HCT116 (cell line): Measurements from ENCODE around the gene PKHD1. TPM values are rescaled to one million over a fixed set of nuclear protein-coding genes. Genes with fewer than 3 reads are reported as not detected.

Experiments used
- ATAC-seq: fragments of 200-7000 bp; cut with Tn5 transposase; 2 replicates; pipeline ENCODE4 v1.9.1; 2020; ENCODE audit warnings: mild to moderate bottlenecking, moderate library complexity
- BruUV-seq: library from RNA; stranded (reverse); fragments of 400-500 nt; replicated peaks from 2 replicates; lab custom pipeline; 2021; lab: Mats Ljungman, UMichigan
- CTCF ChIA-PET: fragments of 300-600 bp; sonication (Branson Sonifier 250); formaldehyde crosslinking; loops from one replicate; lab custom pipeline; 2021; ENCODE audit warnings: antibody characterized with exemption; lab: Charles Lee
- POLR2A ChIA-PET: fragments of 300-600, 350-600 bp; sonication (Branson Sonifier 250); formaldehyde crosslinking; loops from one replicate; lab custom pipeline; 2021; ENCODE audit warnings: antibody characterized with exemption; lab: Charles Lee
- RAD21 ChIA-PET, 2 experiments: fragments of 300-600 bp; sonication (Branson Sonifier 250); formaldehyde crosslinking; loops; one replicate each; lab custom pipeline; 2023; ENCODE audit warnings: low total read pairs in 2 of 2; ENCODE audit not compliant: uncharacterized antibody in 2 of 2, unreplicated experiment in 2 of 2, low non-redundant PET in 1 of 2; lab: Charles Lee
- DNase-seq: peaks from one replicate; pipeline ENCODE4 v3.0.0-alpha.2; 2010; ENCODE audit warnings: low read depth, low spot score
- H2AFZ ChIP-seq: fragments of 200-600 bp; shearing (Covaris generic), sonication (generic); 2 replicates; pipeline ENCODE4 v1.6.1; 2017; ENCODE audit warnings: low read depth, mixed run types, mixed read lengths, antibody characterized with exemption, low read length; ENCODE audit not compliant: poor library complexity, severe bottlenecking
- H3K27ac ChIP-seq: 2 replicates; pipeline ENCODE4 v1.5.1; 2012; ENCODE audit warnings: low read depth, low read length
- H3K27me3 ChIP-seq: fragments of 200-600 bp; sonication (generic); 2 replicates; pipeline ENCODE4 v1.6.1; 2016; ENCODE audit warnings: mixed run types, low read length, mixed read lengths; ENCODE audit not compliant: insufficient read depth
- H3K36me3 ChIP-seq, 2 experiments: fragments of 200-500 bp in 1 of 2; fragments of 200-600 bp in 1 of 2; sonication (Bioruptor generic) in 1 of 2; sonication (generic) in 1 of 2; 2 replicates each; pipeline versions ENCODE4 v1.5.1 to v1.6.1; 2014 to 2016; ENCODE audit warnings: low read length in 2 of 2, inconsistent platforms in 1 of 2, mixed read lengths in 1 of 2, mixed run types in 1 of 2; ENCODE audit not compliant: insufficient read depth in 2 of 2, control insufficient read depth in 1 of 2
- H3K4me1 ChIP-seq, 2 experiments: fragments of 200-600 bp in 1 of 2; sonication (generic) in 1 of 2; 2 replicates each; pipeline versions ENCODE4 v1.5.1 to v1.6.1; 2012 to 2017; ENCODE audit warnings: low read length in 2 of 2, inconsistent platforms in 1 of 2, mild to moderate bottlenecking in 1 of 2, mixed read lengths in 1 of 2, mixed run types in 1 of 2, moderate library complexity in 1 of 2; ENCODE audit not compliant: insufficient read depth in 2 of 2, control insufficient read depth in 1 of 2
- H3K4me2 ChIP-seq: fragments of 200-600 bp; sonication (generic); 2 replicates; pipeline ENCODE4 v1.6.1; 2017; ENCODE audit warnings: mixed run types, low read length, mixed read lengths
- H3K4me3 ChIP-seq, 2 experiments: fragments of 200-600 bp in 1 of 2; sonication (generic) in 1 of 2; replicated peaks in 1 of 2; 2 replicates each; pipeline ENCODE4 v1.5.1; 2011 to 2016; ENCODE audit warnings: low read length in 2 of 2, control low read depth in 1 of 2, low read depth in 1 of 2, mild to moderate bottlenecking in 1 of 2, mixed read lengths in 1 of 2, mixed run types in 1 of 2
- H3K79me2 ChIP-seq: fragments of 200-600 bp; sonication (generic); 2 replicates; pipeline ENCODE4 v1.6.1; 2017; ENCODE audit warnings: mild to moderate bottlenecking, mixed run types, low read length, moderate library complexity, mixed read lengths; ENCODE audit not compliant: insufficient read depth
- H3K9ac ChIP-seq: fragments of 200-600 bp; sonication (generic); 2 replicates; pipeline ENCODE4 v1.6.1; 2016; ENCODE audit warnings: low read length, mixed read lengths
- H3K9me2 ChIP-seq: fragments of 200-600 bp; sonication (generic), shearing (Covaris generic); 2 replicates; pipeline ENCODE4 v1.6.1; 2017; ENCODE audit warnings: mixed run types, mild to moderate bottlenecking, moderate library complexity; ENCODE audit not compliant: insufficient read depth
- H3K9me3 ChIP-seq, 2 experiments: fragments of 200-500 bp in 1 of 2; fragments of 200-600 bp in 1 of 2; sonication (Bioruptor generic) in 1 of 2; sonication (generic) in 1 of 2; 2 replicates each; pipeline ENCODE4 v1.6.1; 2014 to 2017; ENCODE audit warnings: low read length in 2 of 2, mixed read lengths in 2 of 2, inconsistent platforms in 1 of 2, low read depth in 1 of 2, mild to moderate bottlenecking in 1 of 2, mixed run types in 1 of 2, moderate library complexity in 1 of 2; ENCODE audit not compliant: control insufficient read depth in 1 of 2, insufficient read depth in 1 of 2
- H4K20me1 ChIP-seq: fragments of 200-600 bp; sonication (generic), shearing (Covaris generic); 2 replicates; pipeline ENCODE4 v1.6.1; 2017; ENCODE audit warnings: mixed run types, mild to moderate bottlenecking, moderate library complexity; ENCODE audit not compliant: insufficient read depth
- POLR2A ChIP-seq: IDR thresholded peaks from 2 replicates; pipeline ENCODE4 v1.7.0; 2011; ENCODE audit warnings: borderline replicate concordance; ENCODE audit not compliant: insufficient read depth, insufficient read length; ENCODE audit errors: extremely low read depth
- SRF ChIP-seq: IDR thresholded peaks from 2 replicates; pipeline ENCODE4 v1.6.1; 2012; ENCODE audit warnings: low read depth
- YY1 ChIP-seq: IDR thresholded peaks from 2 replicates; pipeline ENCODE4 v1.6.1; 2011; ENCODE audit warnings: low read length, low read depth, moderate library complexity, mild to moderate bottlenecking; ENCODE audit not compliant: insufficient replicate concordance; ENCODE audit errors: extremely low read depth
- ZBTB33 ChIP-seq: IDR thresholded peaks from 2 replicates; pipeline ENCODE4 v1.6.1; 2011; ENCODE audit warnings: mild to moderate bottlenecking, low read length, moderate library complexity; ENCODE audit not compliant: insufficient replicate concordance; ENCODE audit errors: extremely low read depth
- ZFX ChIP-seq: fragments of 450-650 bp; IDR thresholded peaks from 2 replicates; pipeline ENCODE4 v1.6.1; 2017
- intact Hi-C: fragments of 100-400 bp; cut with micrococcal nuclease; formaldehyde crosslinking; loops from 2 replicates; pipeline ENCODE4 v1.10.0; 2022
- total RNA-seq: library from RNA; stranded (reverse); gene quantifications from one replicate; pipeline ENCODE4 v1.2.1, GENCODE V29; 2021; ENCODE audit not compliant: unreplicated experiment

PKHD1 gene
- total RNA-seq, 1 experiment from 2014 or later = not detected

- Histone ChIP-seq H2AFZ (no peak overlapping the region), H3K79me2 (no peaks in the 10 kb centered on the region), H3K27ac (no peak overlapping the region)
- DNase-seq = no peak
- TF ChIP-seq POLR2A (no peak), ZFX (no peak)
- TF ChIP-seq, all 23 proteins: peak for 0
- H3K36me3 ChIP-seq = no peaks in the 10 kb centered on the region
- intact Hi-C loops = no loop called here
- H3K9me2 ChIP-seq = no peaks in the 10 kb centered on the region
- no peak for ATAC-seq
- RAD21 ChIA-PET = no interaction called here
- no peaks in the 10 kb centered on the region for H3K4me1 ChIP-seq
- BruUV-seq = no TSS peak
- H3K27me3 ChIP-seq = peaks cover 4% of the 10 kb centered on the region; the same call in 1 of the 2 replicates
- H4K20me1 ChIP-seq = no peaks in the 10 kb centered on the region
- CTCF ChIA-PET = interaction anchor here (2.0 kb wide), 1 partner anchor 1890 kb away, joined by 4 read pairs; no protein-coding TSS in a partner anchor
- H3K4me2 ChIP-seq = no peak overlapping the region
- no peak overlapping the region for H3K4me3 ChIP-seq
- POLR2A ChIA-PET = no interaction called here
- no peaks in the 10 kb centered on the region for H3K9me3 ChIP-seq
- H3K9ac ChIP-seq = no peak overlapping the region
These were observed 68.3 kb downstream of the PKHD1 start for GRCh38 chr6:52019092-52019491.

- BruUV-seq = no TSS peak
- Histone ChIP-seq H3K27me3 (peaks cover 4% of the 10 kb centered on the region; the same call in 1 of the 2 replicates), H3K36me3 (no peaks in the 10 kb centered on the region), H3K27ac (no peak overlapping the region), H3K79me2 (no peaks in the 10 kb centered on the region), H3K9ac (no peak overlapping the region), H3K4me1 (no peaks in the 10 kb centered on the region), H3K9me2 (no peaks in the 10 kb centered on the region), H3K9me3 (no peaks in the 10 kb centered on the region), H4K20me1 (no peaks in the 10 kb centered on the region), H3K4me2 (no peak overlapping the region), H3K4me3 (no peak overlapping the region), H2AFZ (no peak overlapping the region)
- CTCF ChIA-PET = no interaction called here
- intact Hi-C loops = no loop called here
- TF ChIP-seq ZBTB33 = no peak
- no peak for TF ChIP-seq SRF
- TF ChIP-seq YY1 = no peak
- POLR2A ChIA-PET = no interaction called here
- RAD21 ChIA-PET = no interaction called here
- ATAC-seq (no peak), DNase-seq (no peak)
These were observed 70.3 kb downstream of the PKHD1 start for GRCh38 chr6:52016915-52017748.
